DOHH2 (cell line): ENCODE results near the gene CDKAL1.

Source experiments
- CTCF ChIP-seq: fragments of 200-600 bp; sonication (generic); IDR thresholded peaks from one replicate; pipeline ENCODE4 v1.5.1; 2014; ENCODE audit warnings: antibody characterized with exemption, mild to moderate bottlenecking, low read depth, low read length; ENCODE audit not compliant: poor library complexity, severe bottlenecking
- EZH2phosphoT487 ChIP-seq: fragments of 200-600 bp; sonication (generic); IDR thresholded peaks from 2 replicates; pipeline ENCODE4 v1.6.1; 2017; ENCODE audit warnings: borderline replicate concordance, mild to moderate bottlenecking, antibody characterized with exemption, low read length, moderate library complexity, mixed read lengths

DNA sequence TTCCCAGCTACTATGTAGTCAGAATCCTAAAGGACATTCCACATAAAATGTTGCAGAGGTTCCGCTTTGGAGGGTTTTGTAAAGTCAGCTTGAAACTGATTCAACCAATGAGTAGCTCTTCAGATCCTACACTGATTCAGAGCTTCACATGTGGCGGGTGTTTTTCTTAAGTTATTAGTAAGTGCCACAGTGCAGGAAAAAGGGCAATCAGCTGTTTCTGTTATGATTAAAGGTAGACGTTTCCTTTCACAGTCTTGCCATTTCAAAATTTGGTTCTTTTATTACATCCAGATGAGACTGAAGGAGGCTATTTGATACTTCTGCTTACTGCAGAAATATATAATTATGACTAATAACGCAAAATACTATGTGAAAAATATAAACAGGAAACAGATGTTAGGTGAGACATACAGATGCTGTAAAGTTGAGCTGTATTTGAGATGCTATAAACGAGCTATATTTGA, 443.9 kb downstream of the CDKAL1 start:
- TF ChIP-seq CTCF (no peak), EZH2phosphoT487 (no peak)
